GM20431 (cell line): ENCODE data around the gene RGS7.
"Not testable (repeated sequence)": the region's sequence is repeated elsewhere in the genome, so short reads cannot be mapped to it uniquely, and the experiment has no call there.

Experiments used
- in situ Hi-C: fragments of 300-500 bp; cut with MseI, MboI; formaldehyde crosslinking; loops from one replicate; pipeline ENCODE4 v1.15.0; 2020; ENCODE audit warnings: low sequenced_read_pairs; ENCODE audit not compliant: unreplicated experiment

RGS7 gene

DNA sequence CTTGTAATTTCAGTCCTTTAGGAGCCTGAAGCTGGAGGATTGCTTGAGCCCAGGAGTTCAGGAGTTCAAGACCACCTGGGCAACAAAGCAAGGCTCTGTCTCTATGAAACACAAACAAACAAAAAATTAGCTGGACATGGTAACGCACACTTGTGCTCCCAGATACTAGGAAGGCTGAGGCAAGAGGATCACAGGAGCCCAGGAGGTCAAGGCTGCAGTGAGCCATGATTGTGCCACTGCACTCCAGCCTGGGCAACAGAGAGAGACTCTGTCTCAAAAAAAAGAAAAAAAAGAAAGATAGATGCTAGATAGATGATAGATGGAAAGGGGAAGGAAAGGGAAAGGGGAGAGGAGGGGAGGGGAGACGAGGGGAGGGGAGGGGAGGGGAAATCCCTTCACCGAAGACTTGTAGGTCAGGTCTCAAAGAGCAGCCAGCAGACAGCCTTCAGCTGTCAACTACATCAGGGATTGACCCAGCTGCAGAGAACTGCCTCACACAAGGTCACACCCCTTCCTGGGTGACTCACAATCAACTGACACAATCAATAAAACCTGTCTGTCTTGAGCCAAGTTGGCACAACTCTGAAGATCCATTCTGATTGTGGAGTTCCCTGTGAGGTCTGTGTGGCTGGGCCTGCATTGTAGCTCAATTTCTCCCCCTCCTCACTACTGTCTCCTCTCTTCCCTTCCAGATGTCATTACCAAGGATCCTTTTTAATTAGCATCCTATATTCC lies 200.6 kb downstream of the RGS7 start:
- in situ Hi-C loops, result no loop called here

DNA sequence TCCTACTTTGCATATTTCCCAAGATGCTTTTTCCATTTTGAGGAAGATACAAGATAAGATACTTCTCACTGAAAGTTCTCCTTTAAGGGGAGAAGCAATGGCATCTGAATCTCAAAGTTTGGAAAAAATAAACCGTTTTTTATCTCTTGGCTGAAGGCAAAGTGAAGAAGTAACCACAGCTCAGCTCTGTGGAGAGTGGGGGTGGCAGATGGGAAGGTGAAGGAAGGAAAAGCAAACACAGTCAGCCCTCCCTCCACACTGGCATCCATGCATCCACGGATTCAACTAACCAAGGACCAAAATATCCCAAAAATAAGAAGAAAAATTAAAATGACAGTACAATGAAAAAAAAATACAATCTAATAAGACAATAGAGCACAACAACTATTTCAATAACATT lies 211.1 kb downstream of the RGS7 start:
- in situ Hi-C loops, result no loop called here

DNA sequence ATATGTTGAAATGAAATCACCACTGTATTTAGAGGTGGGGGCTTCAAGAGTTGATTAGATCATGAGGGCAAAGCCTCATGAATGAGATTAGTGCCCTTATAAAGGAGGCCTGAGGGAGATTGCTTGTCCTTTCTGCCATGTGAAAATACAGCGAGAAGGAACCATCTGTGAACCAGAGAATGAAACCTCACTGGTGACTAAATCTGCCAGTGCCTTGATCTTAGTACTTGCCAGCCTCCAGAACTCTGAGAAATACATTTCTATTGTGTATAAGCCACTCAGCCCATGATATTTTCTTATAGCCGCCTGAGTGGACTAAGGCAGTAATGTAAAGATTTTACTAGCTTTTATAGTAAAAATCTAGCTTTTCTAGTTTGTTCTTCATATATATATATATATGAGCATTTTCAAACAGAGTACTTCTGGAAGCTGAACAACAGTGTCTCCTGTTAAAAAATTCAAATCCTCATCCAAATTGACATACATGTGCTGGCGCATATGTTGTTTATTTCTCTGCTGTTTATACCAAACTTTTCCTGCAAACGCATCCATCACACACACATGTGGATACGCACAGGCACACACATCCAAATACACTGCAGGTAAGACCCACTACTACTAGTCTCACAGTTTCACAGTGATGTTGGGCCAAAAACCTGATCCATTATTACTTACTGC lies 213.1 kb downstream of the RGS7 start:
- in situ Hi-C loops, result no loop called here

DNA sequence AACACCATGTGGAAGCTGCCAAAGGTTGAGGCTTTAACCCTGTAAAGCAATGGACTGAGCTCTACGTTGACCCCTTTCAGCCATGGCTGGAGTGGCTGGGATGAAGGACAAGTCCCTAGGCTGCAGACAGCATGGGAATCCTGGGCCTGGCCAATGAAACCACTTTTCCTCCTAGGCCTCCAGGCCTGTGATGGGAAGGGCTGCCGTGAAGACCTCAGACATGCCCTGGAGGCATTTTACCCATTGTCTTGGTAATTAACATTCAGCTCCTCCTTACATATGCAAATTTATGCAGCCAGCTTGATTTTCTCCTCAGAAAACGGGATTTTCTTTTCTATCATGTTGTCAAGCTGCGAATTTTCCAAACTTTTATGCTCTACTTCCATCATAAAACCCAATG lies 214.5 kb downstream of the RGS7 start:
- in situ Hi-C loops, result no loop called here

DNA sequence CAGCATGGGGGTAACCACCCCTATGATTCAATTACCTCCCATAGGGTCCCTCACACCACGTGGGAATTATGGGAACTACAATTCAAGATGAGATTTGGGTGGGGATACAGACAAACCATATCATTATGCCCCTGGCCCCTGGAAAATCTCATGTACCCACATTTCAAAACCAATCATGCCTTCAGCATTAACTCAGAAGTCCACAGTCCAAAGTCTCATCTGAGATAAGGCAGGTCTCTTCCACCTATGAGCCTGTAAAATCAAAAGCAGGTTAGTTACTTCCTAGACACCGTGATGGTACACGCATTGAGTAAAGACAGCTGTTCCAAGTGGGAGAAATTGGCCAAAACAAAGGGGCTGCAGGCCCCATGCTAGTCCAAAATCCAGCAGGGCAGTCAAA lies 215.4 kb downstream of the RGS7 start:
- in situ Hi-C loops, result not testable (repeated sequence)

DNA sequence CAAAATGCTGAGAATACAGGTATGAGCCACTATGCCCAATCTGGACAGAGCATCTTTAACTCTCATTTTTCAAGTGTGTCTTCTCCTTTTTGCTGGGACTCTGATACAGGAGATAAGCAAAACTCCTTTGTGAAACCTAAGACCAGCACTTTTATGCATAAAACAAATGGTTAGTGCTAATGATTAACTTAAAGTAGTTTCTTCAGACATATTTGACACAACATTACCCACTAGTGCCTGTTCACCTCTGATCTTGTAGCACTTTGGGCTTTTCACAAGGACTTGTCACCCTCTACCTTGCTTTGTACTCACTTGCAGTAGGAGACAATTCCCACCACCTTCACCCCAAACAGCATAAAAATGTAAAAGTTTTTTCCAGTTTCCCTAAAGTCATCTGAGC lies 216.3 kb downstream of the RGS7 start:
- in situ Hi-C loops, result no loop called here

DNA sequence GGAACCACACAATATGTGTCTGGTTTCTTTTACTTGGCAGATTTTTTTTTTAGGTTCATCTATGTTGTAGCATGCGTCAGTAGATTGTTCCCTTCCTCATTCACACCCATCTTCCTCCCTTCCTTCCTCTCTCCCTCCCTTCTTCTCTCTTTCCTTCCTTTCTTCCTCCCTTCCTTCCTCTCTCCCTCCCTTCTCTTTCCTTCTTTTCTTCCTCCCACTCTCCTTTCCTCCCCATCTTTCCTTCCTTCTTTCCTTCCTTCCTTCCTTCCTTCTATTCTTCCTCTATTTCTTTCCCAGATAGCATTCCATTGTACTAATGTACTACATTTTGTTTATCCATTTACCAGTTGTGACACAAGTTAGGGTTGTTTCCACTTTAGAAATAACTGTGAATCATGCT lies 218.0 kb downstream of the RGS7 start:
- in situ Hi-C loops, result no loop called here

DNA sequence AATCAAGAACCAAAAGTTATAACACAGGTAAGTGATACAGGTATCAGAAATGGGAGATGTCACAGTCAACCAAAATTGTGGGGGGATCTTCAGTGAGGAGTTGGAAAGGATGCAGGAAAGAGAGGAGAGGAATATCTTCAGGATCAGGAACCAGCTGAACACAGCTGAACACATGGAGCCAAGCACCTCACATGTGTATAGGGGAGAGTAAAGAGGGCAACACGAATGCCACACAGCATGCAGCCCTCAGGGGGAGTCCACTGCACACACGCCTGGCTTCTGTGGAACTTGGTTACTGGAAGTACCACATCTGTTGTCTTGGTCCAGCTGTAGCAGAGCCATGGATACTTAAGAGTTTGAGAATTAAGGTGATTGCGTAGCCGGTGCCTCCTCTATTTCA lies 218.8 kb downstream of the RGS7 start:
- in situ Hi-C loops, result no loop called here

DNA sequence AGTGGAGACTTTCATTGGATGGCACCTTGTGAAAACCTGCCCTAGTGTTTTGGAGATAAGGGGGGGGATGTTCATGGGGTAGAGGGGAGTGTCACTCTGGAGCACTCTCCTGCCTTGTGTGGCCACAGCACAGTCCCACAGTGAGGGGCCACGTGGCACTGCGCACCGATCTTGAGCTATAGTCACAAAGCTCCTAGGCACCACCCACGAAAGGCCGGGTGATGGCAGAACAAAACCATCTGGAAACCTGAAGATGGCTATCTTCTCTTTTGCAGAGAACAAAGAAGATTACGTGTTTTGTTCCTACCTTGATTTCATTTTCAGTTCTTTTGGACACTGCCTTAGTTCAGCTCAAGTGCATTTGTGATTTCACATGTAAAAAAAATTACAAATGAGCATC lies 220.6 kb downstream of the RGS7 start:
- in situ Hi-C loops, result no loop called here

DNA sequence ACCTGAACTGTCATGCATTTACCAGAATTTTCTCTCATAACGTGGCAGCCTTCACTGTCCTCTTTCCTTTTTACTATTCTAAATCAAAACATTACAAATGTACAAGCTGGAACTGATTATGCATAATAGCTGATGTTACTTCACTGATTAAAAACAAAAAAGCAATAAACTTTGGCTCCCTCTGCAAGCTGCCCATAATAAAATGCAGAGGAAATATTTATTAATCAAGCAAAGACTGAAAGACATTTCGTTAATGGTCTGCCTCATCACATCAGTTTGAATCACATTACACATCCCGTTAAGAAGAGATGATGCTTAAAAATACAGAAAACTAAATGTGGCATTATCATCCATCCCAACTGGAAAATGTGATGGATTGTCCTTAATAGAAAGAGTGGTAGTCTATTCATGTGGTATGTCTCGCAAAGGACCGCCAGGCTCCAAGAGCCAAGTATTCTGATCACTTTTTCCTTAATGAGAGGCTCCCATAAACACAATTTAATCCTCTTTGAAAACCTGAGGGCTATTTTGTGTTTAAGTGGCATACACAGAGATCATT lies 225.3 kb downstream of the RGS7 start:
- in situ Hi-C loops, result no loop called here

DNA sequence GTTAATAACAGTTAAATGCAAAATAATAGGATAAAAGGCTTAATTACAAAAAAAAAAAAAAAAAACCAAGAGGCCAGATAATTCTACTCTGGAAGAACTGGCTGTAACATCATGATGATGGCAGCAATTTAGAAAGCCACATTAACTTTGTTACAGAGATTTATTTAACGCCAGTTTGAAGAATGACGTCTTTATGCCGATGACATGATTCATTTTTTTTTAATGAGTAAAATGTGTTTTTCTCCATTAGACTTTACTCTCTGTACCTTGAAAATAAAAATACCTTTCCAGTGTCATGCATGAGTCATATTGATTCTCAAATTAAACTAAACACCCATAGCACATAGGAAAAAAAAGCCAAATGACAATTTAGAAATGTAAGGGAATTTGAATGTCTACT lies 226.1 kb downstream of the RGS7 start:
- in situ Hi-C loops, result no loop called here

DNA sequence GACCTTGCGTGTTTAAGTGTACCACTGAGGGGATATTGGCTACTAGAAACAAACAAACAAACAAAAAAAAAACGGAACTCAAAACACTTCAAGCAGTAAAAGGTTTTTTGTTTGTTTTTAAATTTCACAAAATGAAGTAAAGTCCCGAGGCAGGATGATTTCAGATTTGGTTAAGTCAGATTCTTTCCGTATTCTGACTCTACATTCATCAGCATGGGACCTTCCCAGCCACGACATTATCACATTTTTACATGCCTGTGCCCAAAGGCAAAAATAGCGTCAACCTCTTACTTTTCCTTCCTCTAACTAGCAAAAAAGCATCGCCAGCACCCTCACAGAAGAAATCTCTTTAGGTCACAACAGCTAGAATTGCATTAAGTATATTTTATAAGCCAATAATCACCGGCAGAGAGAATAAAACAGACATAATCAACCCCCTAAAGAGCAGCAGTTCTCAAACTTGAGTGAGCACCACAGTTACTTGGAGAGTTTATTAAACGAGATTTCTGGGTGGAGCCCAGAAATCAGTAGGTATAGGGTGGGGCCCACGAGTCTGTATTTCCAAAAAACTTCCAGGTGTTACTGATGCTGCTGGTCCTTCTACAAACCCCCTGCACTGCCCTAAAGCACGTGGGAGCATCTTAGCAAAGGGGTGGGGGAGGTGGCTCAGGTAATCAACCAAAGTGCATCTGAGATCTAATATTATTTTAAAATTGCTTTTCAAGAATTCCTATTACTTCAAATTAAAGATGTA lies 227.6 kb downstream of the RGS7 start:
- in situ Hi-C loops, result no loop called here

DNA sequence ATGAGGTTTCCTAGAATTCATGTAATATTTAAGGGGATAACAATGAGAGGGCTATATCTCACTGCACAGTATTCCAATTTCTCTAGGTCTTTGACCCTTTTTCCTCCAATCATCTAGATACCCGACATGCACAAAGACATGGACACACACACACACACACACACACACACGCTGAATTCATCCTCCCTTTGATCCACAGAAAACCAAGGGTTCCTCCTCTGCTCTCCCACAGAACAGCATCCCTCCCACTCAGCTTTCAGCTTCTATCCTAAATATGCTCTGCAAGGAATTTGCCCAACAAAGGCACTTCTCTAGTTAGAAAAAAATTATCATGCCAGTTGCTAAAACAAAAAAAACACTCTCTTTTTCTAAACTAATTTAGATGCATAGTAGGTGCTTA lies 231.7 kb downstream of the RGS7 start:
- in situ Hi-C loops, result no loop called here

DNA sequence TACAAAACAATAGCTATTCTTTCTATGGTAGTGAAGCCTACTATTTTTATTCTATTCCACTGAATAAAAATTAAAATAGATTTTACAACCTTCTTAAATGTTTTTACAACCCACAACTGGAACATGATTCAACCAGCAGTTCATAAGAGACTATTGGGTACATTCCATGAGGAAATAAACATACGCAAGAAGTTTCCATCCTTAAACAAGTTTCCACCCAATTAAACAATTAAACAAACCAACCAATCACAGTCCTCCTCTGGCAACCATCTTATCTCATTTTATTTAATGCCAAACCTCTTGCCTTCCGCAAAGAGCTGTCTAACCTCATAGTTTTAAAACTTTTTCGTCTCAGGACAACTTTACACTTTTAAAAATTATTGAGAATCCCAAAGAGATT lies 239.0 kb downstream of the RGS7 start:
- in situ Hi-C loops, result no loop called here

DNA sequence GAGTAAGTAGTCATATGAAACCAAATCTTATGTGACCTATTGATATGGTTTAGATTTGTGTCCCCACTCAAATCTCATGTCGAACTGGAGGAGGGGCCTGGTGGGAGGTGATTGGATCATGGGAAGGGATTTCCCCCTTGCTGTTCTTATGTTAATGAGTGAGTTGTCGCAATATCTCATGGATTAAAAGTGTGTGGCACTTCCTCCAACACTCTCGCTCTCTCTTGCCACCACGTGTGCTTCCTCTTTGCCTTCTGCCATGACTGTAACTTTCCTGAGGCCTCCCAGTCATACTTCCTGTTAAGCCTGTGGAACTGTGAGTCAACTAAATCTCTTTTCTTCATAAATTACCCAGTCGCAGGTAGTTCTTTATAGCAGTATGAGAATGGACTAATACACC lies 241.2 kb downstream of the RGS7 start:
- in situ Hi-C loops, result no loop called here

DNA sequence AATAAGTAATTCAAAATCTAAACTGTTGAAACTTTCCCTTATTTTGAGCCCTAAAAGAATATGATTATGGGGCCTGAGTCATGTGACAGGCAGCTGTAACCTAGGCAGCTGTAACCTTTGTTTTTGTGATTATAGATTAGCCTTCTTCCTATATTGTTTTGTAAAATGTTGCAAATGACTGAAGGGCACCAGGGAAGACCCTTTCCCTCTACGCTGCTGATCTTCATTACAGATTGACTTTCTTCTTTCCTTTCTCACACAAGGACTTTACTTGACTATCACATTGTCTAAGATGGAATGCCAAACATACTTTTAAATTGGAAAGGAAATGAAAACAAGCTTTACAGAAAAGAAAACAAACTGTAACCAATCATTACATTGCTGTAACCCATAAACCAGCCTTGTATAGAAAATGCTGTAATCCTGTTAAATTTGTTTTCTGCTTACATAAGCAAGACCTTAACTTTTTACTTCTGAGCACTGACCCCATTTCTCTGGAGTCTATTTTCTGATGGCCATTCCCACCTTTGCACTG lies 242.2 kb downstream of the RGS7 start:
- in situ Hi-C loops, result no loop called here

DNA sequence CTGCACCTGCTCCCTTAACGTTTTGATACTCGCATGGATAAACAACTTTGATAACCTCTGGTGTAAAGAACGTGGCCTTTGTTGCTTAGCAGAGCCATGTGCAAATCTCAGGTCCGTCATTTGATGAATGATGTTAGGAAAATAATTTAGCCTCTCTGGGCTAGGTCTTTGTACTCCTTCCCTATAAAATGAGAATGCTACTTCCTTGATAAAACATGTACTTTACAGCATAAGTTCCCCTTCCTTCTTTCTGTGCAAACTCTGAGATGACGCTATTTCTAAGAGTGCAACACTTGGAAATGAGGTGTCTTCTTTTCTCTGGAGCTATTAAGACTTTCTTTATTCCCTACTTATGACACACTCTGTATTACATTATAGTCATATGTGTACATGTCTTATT lies 243.4 kb downstream of the RGS7 start:
- in situ Hi-C loops, result no loop called here

DNA sequence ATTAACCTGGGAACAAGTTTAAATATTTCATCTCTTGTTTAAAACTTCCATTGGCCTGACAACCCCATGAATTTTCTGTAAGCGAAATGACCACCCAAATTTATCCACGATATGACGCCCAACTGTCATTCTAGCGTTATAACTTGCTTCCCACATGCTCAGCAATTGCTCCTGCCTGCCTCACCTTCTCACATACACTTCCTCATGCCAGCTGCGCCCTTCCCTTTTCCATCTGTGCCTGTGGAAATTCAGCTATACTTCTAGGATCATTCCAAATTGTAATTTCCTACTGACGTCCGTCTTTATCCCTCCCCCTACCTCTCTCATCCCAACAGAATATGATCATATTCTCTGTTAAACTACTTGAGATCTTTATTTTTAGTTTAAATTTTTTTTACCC lies 248.0 kb downstream of the RGS7 start:
- in situ Hi-C loops, result no loop called here

DNA sequence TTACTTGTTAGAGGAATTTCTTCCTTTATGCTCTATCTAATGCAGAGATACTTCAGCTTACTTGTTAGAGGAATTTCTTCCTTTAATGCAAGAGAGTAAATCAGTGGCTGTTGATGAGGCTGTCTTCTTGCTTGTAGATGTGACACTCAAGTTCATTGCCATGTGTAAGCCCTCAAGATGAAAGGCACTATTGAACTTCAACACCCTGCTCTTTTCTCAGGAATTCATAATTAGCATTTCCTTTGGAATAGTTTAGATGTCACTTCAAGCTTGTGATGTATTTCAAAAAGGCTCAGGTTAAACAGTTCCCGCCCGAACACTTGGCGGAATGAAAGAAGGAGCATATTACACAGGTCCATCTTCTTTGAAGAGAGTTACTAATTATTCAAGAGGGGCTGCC lies 251.9 kb downstream of the RGS7 start:
- in situ Hi-C loops, result no loop called here

DNA sequence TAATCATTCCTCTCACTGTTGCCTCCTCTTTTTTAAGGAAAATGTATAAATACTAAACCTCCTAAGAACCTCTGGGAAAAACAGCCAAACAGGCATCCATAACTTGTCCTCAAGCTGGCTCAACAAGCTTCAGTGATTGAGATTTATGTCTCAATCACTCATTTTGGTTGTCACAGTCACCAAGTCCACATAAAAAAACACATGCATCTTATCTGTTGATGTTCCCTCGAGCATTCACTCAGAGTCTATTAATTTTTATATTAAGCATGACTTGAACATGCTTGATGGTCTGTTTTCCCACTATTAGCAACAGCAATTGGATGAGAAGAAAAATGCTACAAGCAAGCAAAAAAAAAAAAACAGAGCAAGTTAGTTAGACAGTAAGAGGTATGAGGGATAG lies 254.3 kb downstream of the RGS7 start:
- in situ Hi-C loops, result no loop called here

DNA sequence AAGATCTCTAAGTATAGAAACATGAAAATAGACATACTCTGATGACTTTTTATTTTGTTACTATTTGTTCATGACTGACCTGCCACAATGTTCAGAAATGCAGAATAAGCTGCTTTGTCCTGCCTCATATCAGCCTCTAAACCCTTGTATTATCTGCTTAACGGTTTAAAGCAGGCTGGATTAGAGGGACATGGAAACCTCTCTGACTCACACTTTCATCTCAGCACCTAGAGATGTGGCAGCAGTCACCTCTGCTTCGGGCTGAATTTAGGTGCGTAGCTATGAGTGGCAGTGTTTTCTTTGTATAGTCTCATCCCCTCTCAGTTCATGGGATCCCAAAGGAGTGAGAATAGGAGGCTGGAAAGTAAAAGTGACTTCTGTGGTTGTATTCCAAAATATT lies 255.4 kb downstream of the RGS7 start:
- in situ Hi-C loops, result no loop called here
